ENCODE measurements around the gene ASTN2.

DNA sequence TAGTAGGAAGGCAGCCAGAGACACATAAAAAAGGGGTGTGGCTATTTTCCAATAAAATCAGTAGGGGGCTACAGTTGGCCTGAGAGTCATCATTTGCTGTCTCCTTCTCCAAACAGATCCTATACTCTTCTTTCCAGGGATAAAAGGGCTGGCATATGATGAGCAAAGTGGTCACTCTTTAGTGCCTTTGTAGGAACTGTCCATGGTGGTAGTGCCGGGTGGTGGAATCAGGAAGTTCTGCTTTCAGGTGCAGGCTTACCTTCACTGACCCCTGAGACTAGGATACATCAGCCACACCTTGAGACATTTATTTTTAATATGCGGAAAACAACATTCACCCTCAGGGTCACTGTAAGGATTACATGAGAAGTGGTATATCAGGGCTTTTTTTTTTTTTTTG lies 80.8 kb downstream of the ASTN2 start:
- TF ChIP-seq, protein P1, sequence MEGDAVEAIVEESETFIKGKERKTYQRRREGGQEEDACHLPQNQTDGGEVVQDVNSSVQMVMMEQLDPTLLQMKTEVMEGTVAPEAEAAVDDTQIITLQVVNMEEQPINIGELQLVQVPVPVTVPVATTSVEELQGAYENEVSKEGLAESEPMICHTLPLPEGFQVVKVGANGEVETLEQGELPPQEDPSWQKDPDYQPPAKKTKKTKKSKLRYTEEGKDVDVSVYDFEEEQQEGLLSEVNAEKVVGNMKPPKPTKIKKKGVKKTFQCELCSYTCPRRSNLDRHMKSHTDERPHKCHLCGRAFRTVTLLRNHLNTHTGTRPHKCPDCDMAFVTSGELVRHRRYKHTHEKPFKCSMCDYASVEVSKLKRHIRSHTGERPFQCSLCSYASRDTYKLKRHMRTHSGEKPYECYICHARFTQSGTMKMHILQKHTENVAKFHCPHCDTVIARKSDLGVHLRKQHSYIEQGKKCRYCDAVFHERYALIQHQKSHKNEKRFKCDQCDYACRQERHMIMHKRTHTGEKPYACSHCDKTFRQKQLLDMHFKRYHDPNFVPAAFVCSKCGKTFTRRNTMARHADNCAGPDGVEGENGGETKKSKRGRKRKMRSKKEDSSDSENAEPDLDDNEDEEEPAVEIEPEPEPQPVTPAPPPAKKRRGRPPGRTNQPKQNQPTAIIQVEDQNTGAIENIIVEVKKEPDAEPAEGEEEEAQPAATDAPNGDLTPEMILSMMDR (IDR thresholded peaks at IDR 0.05; ENCODE audit: borderline replicate concordance, extremely low read depth, low read length, poor library complexity, severe bottlenecking) = no peak
- TF ChIP-seq EZH2 (IDR thresholded peaks at IDR 0.05; ENCODE audit: borderline replicate concordance, low read depth, low read length, severe bottlenecking) = no peak

All from DND-41 (cell line).